T-helper 1 cell (primary cell): ENCODE measurements around the gene GATM.
"Not testable (repeated sequence)": the region's sequence is repeated elsewhere in the genome, so short reads cannot be mapped to it uniquely, and the experiment has no call there.

Experiments used
- DNase-seq, 5 donors: peaks; one replicate each; pipeline ENCODE4 v3.0.0-alpha.2; 2012 to 2020

GATM gene

DNA sequence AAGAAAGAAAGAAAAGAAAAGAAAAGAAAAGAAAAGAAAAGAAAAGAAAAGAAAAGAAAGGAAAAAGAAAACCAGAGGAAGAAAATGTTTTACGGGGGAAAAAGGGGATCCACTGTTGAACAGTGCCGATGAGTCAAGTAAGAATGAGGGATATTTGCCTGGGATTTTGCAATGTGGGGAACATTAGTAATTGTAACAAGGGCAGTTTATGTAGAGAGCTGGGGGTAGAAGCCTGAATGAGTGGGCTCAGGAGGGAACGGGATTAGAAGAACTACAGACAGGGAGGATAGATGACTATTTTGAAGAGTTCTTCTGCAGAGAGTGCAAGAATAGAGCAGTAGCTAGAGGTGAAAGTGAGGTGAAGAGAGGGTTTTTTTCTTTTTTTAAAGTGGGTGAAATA is 28.7 kb downstream of the GATM start:
- no peak for DNase-seq

GRCh38 chr15:45347989-45348388 is 30.4 kb downstream of the GATM start:
- no peak for DNase-seq

- no peak for DNase-seq
Observed at GRCh38 chr15:45347033-45347432, 31.3 kb downstream of the GATM start.

- DNase-seq, result no peak
Observed at GRCh38 chr15:45346381-45346780, 32.0 kb downstream of the GATM start.

DNA sequence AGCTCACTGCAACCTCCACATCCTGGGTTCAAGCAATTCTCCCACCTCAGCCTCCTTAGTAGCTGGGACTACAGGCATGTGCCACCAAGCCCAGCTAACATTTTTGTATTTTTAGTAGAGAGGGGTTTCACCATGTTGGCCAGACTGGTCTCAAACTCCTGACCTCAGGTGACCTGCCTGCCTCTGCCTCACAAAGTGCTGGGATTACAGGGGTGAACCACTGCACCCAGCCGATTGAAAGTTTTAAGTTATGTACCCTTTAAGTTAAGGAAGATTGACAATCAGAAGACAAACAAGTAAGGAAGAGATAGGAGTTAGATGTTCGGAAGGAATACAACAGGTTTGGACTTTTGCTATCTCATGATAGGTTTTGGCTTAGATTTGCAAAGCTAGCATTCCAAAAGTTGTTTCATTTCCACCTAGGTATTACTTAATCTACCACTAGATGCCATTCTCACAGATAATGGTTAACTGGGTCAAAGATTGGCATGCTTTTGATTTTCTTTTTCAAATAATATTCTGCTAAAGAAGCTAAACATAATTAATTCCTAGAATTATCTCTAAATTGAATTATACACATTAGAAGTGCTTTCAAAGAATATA is 35.0 kb downstream of the GATM start:
- no peak for DNase-seq

DNA sequence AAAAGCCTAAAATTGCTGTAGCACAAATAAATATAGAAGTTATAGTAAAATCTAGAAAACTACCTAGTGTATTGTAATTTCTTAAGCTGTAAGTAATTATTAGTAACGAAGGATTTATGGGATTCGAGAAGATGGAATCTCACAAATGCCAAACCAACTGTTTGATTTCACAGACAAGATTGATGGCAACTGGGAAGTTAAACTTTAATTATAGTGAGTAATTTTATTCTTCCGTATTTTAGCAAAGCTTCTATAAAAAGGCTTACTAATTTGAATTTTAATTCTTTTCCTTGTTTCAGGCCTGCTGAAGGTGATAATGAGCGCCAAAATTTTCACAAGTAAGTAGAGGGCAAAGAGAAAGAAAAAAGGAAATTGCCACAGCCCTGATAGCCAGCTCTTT is 36.6 kb downstream of the GATM start:
- DNase-seq, result no peak

DNA sequence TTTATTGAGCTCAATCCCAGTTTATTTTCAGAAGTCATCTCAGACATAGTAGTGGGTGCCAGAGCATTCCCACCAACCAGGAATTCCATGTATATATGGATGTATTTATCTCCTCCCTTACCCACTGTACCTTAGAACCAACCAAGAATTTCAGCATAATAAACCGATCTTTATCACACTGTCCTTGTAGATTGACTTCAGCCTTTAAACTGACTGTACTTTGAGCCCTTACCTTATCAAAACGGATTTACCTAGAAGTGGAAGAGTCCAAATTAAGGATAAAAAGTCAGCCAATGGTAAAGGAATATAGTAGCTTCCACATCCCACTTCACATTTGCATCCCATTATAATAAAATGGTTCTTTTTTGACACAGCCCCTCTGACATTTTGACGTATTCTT is 37.9 kb downstream of the GATM start:
- no peak for DNase-seq

DNA sequence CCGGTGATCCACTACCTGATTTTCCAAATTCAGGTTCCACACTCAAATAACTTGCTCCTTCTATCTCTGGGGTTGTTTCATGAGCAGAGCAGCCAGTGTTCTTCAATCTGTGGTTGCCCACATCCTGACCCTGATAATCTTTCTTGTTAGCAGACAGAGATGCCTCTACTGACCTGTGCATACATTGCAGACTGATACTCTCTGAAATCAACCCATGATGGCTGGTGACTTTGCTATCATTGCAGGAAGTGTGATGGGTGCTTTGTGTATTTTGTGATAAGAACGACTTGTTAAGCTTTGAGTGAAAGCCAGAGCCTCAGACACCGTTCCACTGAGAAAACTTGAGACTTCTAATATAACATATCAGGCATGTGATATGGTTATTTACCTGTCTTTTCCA is 39.9 kb downstream of the GATM start:
- peak in 1 of 5 donors; percentile 2 for DNase-seq

DNA sequence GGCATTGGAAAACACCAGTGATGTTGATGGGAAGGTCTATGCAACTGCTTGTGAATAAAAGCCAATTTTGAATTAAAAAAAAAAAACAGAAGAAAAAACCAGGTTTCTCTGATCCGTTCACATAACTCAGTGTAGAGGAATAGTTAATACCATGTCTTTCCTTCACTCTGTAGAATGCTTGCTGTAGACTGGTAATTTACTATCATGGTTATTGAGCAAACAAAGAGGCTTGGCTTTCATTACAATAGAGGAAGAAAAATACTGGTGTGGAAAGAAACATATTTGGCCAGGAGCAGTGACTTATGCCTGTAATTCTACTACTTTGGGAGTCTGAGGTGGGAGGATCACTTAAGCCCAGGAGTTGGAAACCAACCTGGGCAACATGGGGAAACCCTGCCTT is 41.1 kb downstream of the GATM start:
- DNase-seq, result no peak

- no peak for DNase-seq
Observed at GRCh38 chr15:45333550-45333949, 44.8 kb downstream of the GATM start.

DNA sequence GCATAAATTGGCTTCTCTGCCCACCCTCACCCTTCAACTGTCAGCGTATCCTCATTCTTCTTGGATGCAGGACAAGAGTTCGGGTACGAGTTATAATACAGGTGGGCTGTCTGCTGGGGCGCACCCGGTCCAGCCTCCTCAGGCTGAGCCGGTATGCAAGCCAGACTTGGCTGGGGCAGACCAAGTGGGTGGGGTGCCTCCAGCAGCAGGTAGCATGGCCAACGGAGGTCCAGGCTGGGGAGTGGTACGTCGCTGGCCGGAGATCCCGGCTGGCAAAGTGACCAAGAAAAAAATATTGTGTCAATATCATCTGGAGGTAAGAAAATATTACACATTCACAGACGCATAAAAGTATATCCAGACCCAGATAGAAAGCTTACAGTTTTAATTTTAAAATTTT is 45.6 kb downstream of the GATM start:
- DNase-seq, result no peak

DNA sequence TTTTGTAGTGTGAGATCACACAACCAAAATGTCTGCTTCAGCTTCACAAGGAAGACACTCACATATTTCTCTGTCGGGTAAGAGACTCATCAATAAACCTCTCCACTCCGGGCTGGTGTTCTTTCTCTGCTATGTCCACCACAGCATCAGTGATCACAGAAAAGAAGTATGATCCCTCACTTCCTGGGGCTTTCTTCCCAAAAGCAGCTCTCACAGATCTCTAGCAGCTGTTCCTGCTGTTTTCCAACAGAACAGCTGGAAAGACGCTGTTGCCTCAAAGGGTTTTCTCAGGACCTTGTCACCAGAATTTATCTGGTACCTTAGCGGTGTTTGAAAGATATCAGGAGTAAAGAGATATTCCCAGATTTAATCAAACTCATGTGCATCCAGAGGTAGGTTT is 46.4 kb downstream of the GATM start:
- no peak for DNase-seq

DNA sequence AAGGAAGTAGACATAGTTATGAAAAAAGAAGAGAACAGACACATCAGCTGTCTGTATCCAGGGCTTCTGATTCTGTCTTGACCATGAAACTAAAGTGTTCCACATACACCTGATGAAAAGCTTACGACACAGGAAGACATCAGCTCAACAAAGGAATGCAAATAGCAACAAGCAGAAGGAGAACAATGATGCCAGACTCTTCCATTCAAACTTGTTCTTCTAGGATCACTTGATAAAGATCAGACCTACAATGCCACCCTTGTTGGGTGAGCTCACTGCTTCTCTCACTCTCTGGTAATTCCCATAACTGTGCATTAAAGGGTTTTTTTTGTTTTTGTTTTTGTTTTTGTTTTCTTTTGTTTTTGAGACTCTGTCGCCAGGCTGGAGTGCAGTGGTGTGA is 49.7 kb downstream of the GATM start:
- DNase-seq, result no peak

DNA sequence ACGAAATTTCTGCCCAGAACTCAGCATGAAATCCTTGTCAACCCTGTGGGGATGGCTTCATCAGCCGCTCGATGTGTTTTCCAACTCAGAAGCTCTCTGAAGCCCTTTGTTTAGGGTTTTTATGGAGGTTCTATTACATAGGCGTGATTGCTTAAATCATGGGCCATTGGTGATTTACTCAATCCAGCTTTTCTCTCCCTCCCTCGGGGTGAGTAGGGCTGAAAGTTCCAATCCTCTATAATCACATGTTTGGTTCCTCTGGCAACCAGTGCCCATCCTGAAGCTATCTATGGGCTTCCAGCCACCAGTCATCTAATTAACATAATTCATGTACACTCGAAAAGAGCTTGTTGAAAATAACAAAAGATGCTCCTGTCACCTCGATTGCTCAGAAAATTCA is 51.6 kb downstream of the GATM start:
- DNase-seq, result no peak

GRCh38 chr15:45326280-45326679 is 52.1 kb downstream of the GATM start:
- DNase-seq, result no peak

DNA sequence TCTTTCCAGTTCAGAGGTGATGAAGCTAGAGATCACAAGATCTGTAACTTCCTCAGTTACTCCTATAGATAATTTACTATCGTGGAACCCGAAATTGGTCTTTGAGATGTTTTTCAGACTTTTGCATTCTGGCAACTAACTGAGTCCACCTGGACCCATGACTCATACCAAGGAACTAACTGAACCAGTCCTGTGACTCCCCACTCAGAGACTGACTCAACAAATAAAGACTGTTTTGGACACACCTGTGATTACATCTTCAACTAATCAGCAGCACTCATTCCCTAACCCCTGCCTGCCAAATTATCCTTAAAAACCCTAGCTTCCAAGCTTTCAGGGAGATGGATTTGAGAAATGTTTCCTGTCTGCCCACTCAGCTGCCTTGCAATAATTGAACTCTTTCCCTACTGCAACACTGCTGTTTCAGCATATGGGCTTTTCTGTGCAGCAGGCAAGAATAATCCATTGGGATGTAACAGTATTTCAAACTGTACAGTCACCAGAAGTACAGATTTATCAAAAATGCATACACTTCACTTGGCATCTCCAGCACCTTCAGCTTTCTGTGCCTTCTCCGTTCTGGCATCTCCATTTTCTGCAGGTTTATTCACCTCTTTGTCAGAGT is 57.7 kb downstream of the GATM start:
- DNase-seq, result no peak

- DNase-seq, result no peak
Observed at GRCh38 chr15:45319472-45320214, 58.7 kb downstream of the GATM start.

- no peak for DNase-seq
Observed at GRCh38 chr15:45314960-45315359, 63.4 kb downstream of the GATM start.

- DNase-seq, result not testable (repeated sequence)
Observed at GRCh38 chr15:45314117-45314516, 64.2 kb downstream of the GATM start.
